H1 (cell line): ENCODE results near the gene PINLYP. TPM values are rescaled to one million over a fixed set of nuclear protein-coding genes. Genes with fewer than 3 reads are reported as not detected.

Experiments used
- ATF3 ChIP-seq: IDR thresholded peaks from 2 replicates; pipeline ENCODE4 v1.6.1; 2011; ENCODE audit warnings: low read depth, mild to moderate bottlenecking, low read length; ENCODE audit not compliant: insufficient read depth
- CBX5 ChIP-seq: fragments of 300-800, 300-1000 bp; sonication (generic); IDR thresholded peaks from 2 replicates; pipeline ENCODE4 v1.7.1; 2016; ENCODE audit warnings: antibody characterized with exemption, low read length, low read depth
- CBX8 ChIP-seq: fragments of 300-800, 300-1000 bp; sonication (generic); IDR thresholded peaks from 2 replicates; pipeline ENCODE4 v1.7.1; 2016; ENCODE audit warnings: low read depth, low read length, borderline replicate concordance
- CEBPB ChIP-seq: IDR thresholded peaks from 2 replicates; pipeline ENCODE4 v1.6.1; 2012; ENCODE audit warnings: low read depth, low read length
- CHD1 ChIP-seq: IDR thresholded peaks from 2 replicates; pipeline ENCODE4 v1.6.1; 2012; ENCODE audit warnings: low read depth, low read length, improper control_type of control experiment
- CREB1 ChIP-seq: IDR thresholded peaks from 2 replicates; pipeline ENCODE4 v1.6.1; 2012; ENCODE audit warnings: inconsistent platforms
- EGR1 ChIP-seq: IDR thresholded peaks from 2 replicates; pipeline ENCODE4 v1.6.1; 2011; ENCODE audit warnings: low read depth, low read length, borderline replicate concordance
- KDM1A ChIP-seq: fragments of 200-600, 300-600 bp; sonication (generic); IDR thresholded peaks from 2 replicates; pipeline ENCODE4 v1.7.1; 2016; ENCODE audit warnings: mild to moderate bottlenecking, low read length, borderline replicate concordance
- KDM4A ChIP-seq: IDR thresholded peaks from one replicate; pipeline ENCODE4 v1.7.1; 2012; ENCODE audit warnings: low read depth, mild to moderate bottlenecking, moderate library complexity, low read length, inconsistent platforms; ENCODE audit not compliant: severe bottlenecking
- MAFK ChIP-seq: IDR thresholded peaks from 2 replicates; pipeline ENCODE4 v1.6.1; 2012; ENCODE audit warnings: low read depth, mild to moderate bottlenecking, improper control_type of control experiment, low read length
- PHF8 ChIP-seq: fragments of 200-600 bp; sonication (generic); conservative IDR thresholded peaks from 2 replicates; pipeline ENCODE4 v1.7.1; 2012; ENCODE audit warnings: low read depth, mild to moderate bottlenecking, inconsistent platforms, low read length, moderate library complexity
- RBBP5 ChIP-seq: IDR thresholded peaks from 2 replicates; pipeline ENCODE4 v1.7.1; 2012; ENCODE audit warnings: low read depth, mild to moderate bottlenecking, inconsistent platforms, low read length, moderate library complexity, borderline replicate concordance
- RNF2 ChIP-seq: fragments of 200-900, 300-1000 bp; sonication (generic); IDR thresholded peaks from 2 replicates; pipeline ENCODE4 v1.7.1; 2016; ENCODE audit warnings: borderline replicate concordance, low read depth, mild to moderate bottlenecking, antibody characterized with exemption, low read length; ENCODE audit not compliant: poor library complexity, severe bottlenecking; ENCODE audit errors: missing control alignments
- RXRA ChIP-seq: IDR thresholded peaks from 2 replicates; pipeline ENCODE4 v1.6.1; 2011; ENCODE audit warnings: low read depth, mild to moderate bottlenecking, low read length, moderate library complexity; ENCODE audit not compliant: insufficient read depth
- SAP30 ChIP-seq: fragments of 300-600 bp; sonication (generic); IDR thresholded peaks from 2 replicates; pipeline ENCODE4 v1.7.1; 2012; ENCODE audit warnings: low read length, moderate library complexity, mild to moderate bottlenecking, inconsistent platforms; ENCODE audit not compliant: insufficient read depth, insufficient replicate concordance
- SP4 ChIP-seq: IDR thresholded peaks from 2 replicates; pipeline ENCODE4 v1.6.1; 2012; ENCODE audit warnings: low read length, inconsistent platforms
- TBP ChIP-seq: IDR thresholded peaks from 2 replicates; pipeline ENCODE4 v1.6.1; 2011; ENCODE audit warnings: low read depth, low read length, improper control_type of control experiment
- TCF12 ChIP-seq: IDR thresholded peaks from 2 replicates; pipeline ENCODE4 v1.6.1; 2011; ENCODE audit warnings: low read depth, mild to moderate bottlenecking, low read length
- polyA plus RNA-seq, 7 experiments: library from polyadenylated mRNA; depleted of rRNA in 3 of 7; stranded (reverse) in 5 of 7; unstranded in 2 of 7; fragments of >200 nt in 5 of 7; fragments of 200-250 nt in 2 of 7; gene quantifications; 1 replicate in 5 of 7; 2 replicates in 1 of 7; 4 replicates in 1 of 7; pipeline versions ENCODE4 v1.2.1 to v1.2.3, GENCODE V29; 2011 to 2013; ENCODE audit warnings: missing spikeins in 2 of 7, mixed read lengths in 2 of 7
- total RNA-seq: library from RNA; stranded (reverse); fragmentation: NEBNext Ultra II Directional; extraction: Animal tissue kit (Norgen Biotek cat#: 25700); gene quantifications from 2 replicates; pipeline ENCODE4 v1.2.1, GENCODE V29; 2021
- TF ChIP-seq, protein P1 (sequence below), 3 experiments: IDR thresholded peaks; 1 replicate in 2 of 3; 2 replicates in 1 of 3; pipeline versions ENCODE4 v1.5.1 to v1.6.1; 2011; ENCODE audit warnings: low read length in 3 of 3, mild to moderate bottlenecking in 3 of 3, inconsistent platforms in 2 of 3, low read depth in 1 of 3, moderate library complexity in 1 of 3; ENCODE audit not compliant: insufficient read depth in 1 of 3; ENCODE audit errors: control extremely low read depth in 1 of 3

PINLYP gene
- total and polyA plus RNA-seq, 2 of the 8 experiments (the other 6 are each of a cell fraction or from before 2014, with no cell fraction given) = 7.5 to 31.3 TPM

DNA sequence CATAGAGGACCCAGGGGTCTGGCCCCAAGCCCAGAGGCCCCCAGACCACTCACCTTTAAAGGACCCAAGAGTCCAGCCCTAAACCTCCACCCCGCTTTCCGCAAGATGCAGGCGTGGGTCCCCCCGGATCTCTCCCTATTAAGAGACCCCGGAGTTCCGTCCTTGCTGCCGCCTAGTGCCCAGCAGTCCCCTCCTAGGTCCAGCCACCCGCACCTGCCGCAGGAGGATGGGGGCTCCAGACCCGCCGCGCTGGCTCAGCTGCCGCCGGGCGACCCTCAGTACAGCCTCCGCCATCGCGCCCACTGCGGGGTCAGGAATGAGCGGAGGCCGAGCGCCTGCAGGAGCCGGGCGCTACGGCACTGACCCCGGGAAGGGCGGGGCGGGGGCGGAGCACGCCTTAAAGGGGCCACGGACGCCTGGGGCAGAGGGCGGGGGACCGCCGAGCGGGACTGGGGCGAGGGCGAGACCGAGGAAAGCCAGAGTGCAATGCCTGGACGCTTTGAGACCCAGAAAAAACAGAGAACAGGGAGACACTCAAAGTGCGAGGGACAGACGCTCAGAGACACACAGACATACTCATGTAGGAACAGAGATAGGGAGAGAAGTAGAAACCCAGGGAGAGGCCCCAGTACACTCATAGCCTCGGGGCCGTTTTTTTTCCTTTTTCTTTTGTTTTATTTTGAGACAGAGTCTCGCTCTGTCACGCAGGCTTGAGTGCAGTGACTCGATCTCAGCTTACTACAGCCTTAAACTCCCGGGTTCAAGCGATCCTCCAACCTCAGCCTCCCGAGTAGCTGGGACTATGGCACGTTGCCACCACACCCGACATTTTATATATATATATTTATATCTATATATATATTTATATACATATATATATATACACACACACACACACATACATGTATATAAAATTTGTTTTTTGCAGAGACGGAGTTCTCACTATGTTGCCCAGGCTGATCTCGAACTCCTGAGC, 48.4 kb upstream of the PINLYP start, which contains the start of gene ETHE1 (continued):
- no peak for TF ChIP-seq RNF2
- no peak for TF ChIP-seq CEBPB
- no peak for TF ChIP-seq CHD1
- TF ChIP-seq, protein P1, sequence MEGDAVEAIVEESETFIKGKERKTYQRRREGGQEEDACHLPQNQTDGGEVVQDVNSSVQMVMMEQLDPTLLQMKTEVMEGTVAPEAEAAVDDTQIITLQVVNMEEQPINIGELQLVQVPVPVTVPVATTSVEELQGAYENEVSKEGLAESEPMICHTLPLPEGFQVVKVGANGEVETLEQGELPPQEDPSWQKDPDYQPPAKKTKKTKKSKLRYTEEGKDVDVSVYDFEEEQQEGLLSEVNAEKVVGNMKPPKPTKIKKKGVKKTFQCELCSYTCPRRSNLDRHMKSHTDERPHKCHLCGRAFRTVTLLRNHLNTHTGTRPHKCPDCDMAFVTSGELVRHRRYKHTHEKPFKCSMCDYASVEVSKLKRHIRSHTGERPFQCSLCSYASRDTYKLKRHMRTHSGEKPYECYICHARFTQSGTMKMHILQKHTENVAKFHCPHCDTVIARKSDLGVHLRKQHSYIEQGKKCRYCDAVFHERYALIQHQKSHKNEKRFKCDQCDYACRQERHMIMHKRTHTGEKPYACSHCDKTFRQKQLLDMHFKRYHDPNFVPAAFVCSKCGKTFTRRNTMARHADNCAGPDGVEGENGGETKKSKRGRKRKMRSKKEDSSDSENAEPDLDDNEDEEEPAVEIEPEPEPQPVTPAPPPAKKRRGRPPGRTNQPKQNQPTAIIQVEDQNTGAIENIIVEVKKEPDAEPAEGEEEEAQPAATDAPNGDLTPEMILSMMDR (IDR thresholded peaks at IDR 0.05; ENCODE audit: control extremely low read depth in 1 of 3, insufficient read depth in 1 of 3, low read depth in 1 of 3, low read length in 3 of 3) = no peak
- TF ChIP-seq CBX5 = no peak
- TF ChIP-seq KDM4A = peak; percentile 81
- TF ChIP-seq TBP = peak; percentile 69; the same call in 1 of the 2 replicates
- no peak for TF ChIP-seq CBX8
- TF ChIP-seq PHF8 = peak; percentile 67
- TF ChIP-seq KDM1A = no peak; the same call in 1 of the 2 replicates
- no peak for TF ChIP-seq RBBP5
- no peak for TF ChIP-seq RXRA
- TF ChIP-seq TCF12 = no peak
- no peak for TF ChIP-seq SP4
- 0 out of 2 replicates have a peak, but pooled peaks have one; percentile 55 for TF ChIP-seq EGR1
- no peak for TF ChIP-seq ATF3
- TF ChIP-seq SAP30 = no peak
- no peak; the same call in 1 of the 2 replicates for TF ChIP-seq CREB1
- TF ChIP-seq MAFK = no peak
